Loucy (cell line): Measurements from ENCODE around the gene CDADC1.

ENCODE experiments used
- H2AFZ ChIP-seq: fragments of 200-600 bp; sonication (generic); 2 replicates; pipeline ENCODE4 v1.6.0; 2016; ENCODE audit warnings: antibody characterized with exemption, mild to moderate bottlenecking, low read length, moderate library complexity
- H3F3A ChIP-seq: fragments of 200-600 bp; 2 replicates; pipeline ENCODE4 v1.6.0; 2016; ENCODE audit warnings: antibody characterized with exemption, low read depth, mild to moderate bottlenecking
- H3K27me3 ChIP-seq: fragments of 200-600 bp; sonication (generic); 2 replicates; pipeline ENCODE4 v1.6.1; 2014; ENCODE audit warnings: low read length, mild to moderate bottlenecking; ENCODE audit not compliant: insufficient read depth, poor library complexity, severe bottlenecking
- H3K36me3 ChIP-seq: fragments of 200-600 bp; sonication (generic); 2 replicates; pipeline ENCODE4 v1.6.1; 2016; ENCODE audit warnings: low read length; ENCODE audit not compliant: insufficient read depth
- H3K4me1 ChIP-seq: fragments of 200-600 bp; sonication (generic); 2 replicates; pipeline ENCODE4 v1.5.1; 2014; ENCODE audit warnings: low read length, mild to moderate bottlenecking; ENCODE audit not compliant: insufficient read depth, poor library complexity, severe bottlenecking
- H3K4me2 ChIP-seq: fragments of 200-600 bp; sonication (generic); 2 replicates; pipeline ENCODE4 v1.6.0; 2014; ENCODE audit warnings: antibody characterized with exemption, low read length, low read depth, mild to moderate bottlenecking; ENCODE audit not compliant: poor library complexity, severe bottlenecking
- H3K4me3 ChIP-seq: fragments of 200-600 bp; sonication (generic); 2 replicates; pipeline ENCODE4 v1.5.1; 2014; ENCODE audit warnings: low read length, mild to moderate bottlenecking, mixed read lengths; ENCODE audit not compliant: poor library complexity, severe bottlenecking
- H3K79me2 ChIP-seq: fragments of 200-600 bp; sonication (generic); 2 replicates; pipeline ENCODE4 v1.6.1; 2014; ENCODE audit warnings: low read length; ENCODE audit not compliant: insufficient read depth
- H3K9ac ChIP-seq: fragments of 200-600 bp; sonication (generic); 2 replicates; pipeline ENCODE4 v1.6.0; 2014; ENCODE audit warnings: mild to moderate bottlenecking, low read depth, low read length, moderate library complexity; ENCODE audit not compliant: poor library complexity, severe bottlenecking
- H3K9me2 ChIP-seq: fragments of 200-600 bp; sonication (generic); replicated peaks from 2 replicates; pipeline ENCODE4 v1.6.1; 2016; ENCODE audit warnings: low read depth, low read length, mixed read lengths
- H3K9me3 ChIP-seq: fragments of 200-600 bp; sonication (generic); 2 replicates; pipeline ENCODE4 v1.6.1; 2014; ENCODE audit warnings: mild to moderate bottlenecking, antibody characterized with exemption, low read length, low read depth; ENCODE audit not compliant: insufficient read depth
- H4K20me1 ChIP-seq: fragments of 200-600 bp; sonication (generic); 2 replicates; pipeline ENCODE4 v1.6.0; 2014; ENCODE audit warnings: antibody characterized with exemption, low read length, mild to moderate bottlenecking; ENCODE audit not compliant: insufficient read depth, poor library complexity, severe bottlenecking
- EZH2phosphoT487 ChIP-seq: fragments of 200-600 bp; IDR thresholded peaks from 2 replicates; pipeline ENCODE4 v1.6.1; 2018; ENCODE audit warnings: antibody characterized with exemption, mild to moderate bottlenecking, moderate library complexity, borderline replicate concordance
- TF ChIP-seq, protein P1 (sequence below): fragments of 200-600 bp; sonication (generic); conservative IDR thresholded peaks from 2 replicates; pipeline ENCODE4 v1.5.1; 2014; ENCODE audit warnings: mild to moderate bottlenecking, antibody characterized with exemption, low read length

The CDADC1 gene

DNA sequence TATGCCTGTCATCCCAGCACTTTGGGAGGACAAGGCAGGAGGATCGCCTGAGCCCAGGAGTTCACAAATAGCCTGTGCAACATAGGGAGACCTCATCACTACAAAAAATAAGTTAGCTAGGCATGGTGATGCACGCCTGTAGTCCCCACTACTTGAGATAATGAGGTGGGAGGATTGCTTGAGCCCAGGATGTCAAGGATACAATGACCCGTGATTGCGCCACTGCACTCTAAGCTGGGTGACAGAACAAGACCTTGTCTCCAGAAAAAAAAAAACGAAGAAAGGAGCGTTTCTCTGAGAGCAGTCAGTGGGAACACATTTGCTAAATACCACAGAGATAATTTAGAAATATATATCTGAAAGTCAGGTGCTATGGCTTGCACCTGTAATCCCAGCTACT is 11.9 kb downstream of the CDADC1 start:
- Histone ChIP-seq H3K9me3 (no peaks in the 10 kb centered on the region), H3K9me2 (no peaks in the 10 kb centered on the region), H3K4me2 (no peak overlapping the region), H3K36me3 (peaks cover 54% of the 10 kb centered on the region), H3K79me2 (0 out of 2 replicates have a peak, but pooled peaks cover 6% of the 10 kb centered on the region), H4K20me1 (no peaks in the 10 kb centered on the region), H3F3A (no peaks in the 10 kb centered on the region), H3K9ac (no peak overlapping the region), H3K4me3 (no peak overlapping the region), H3K4me1 (peaks cover 29% of the 10 kb centered on the region), H3K27me3 (no peaks in the 10 kb centered on the region), H2AFZ (no peak overlapping the region)
- no peak for TF ChIP-seq EZH2phosphoT487
- TF ChIP-seq, protein P1, sequence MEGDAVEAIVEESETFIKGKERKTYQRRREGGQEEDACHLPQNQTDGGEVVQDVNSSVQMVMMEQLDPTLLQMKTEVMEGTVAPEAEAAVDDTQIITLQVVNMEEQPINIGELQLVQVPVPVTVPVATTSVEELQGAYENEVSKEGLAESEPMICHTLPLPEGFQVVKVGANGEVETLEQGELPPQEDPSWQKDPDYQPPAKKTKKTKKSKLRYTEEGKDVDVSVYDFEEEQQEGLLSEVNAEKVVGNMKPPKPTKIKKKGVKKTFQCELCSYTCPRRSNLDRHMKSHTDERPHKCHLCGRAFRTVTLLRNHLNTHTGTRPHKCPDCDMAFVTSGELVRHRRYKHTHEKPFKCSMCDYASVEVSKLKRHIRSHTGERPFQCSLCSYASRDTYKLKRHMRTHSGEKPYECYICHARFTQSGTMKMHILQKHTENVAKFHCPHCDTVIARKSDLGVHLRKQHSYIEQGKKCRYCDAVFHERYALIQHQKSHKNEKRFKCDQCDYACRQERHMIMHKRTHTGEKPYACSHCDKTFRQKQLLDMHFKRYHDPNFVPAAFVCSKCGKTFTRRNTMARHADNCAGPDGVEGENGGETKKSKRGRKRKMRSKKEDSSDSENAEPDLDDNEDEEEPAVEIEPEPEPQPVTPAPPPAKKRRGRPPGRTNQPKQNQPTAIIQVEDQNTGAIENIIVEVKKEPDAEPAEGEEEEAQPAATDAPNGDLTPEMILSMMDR: no peak

DNA sequence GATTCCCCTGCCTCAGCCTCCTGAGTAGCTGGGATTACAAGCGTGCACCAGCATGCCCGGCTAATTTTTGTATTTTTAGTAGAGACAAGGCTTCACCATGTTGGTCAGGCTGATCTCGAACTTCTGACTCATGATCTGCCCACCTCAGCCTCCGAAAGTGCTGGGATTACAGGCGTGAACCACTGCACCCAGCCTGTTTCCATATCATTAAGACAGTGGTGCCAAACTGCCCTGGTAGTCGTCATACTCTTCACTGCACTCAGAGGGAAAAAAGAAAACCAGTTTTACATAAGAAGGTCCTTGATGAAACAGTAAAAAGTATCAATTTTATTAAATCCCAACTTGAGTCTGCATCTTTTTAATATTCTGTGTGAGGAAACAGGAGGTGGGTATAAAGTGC is 14.9 kb downstream of the CDADC1 start:
- no peaks in the 10 kb centered on the region for H3K9me2 ChIP-seq
- H3K9ac ChIP-seq: no peak overlapping the region
- no peaks in the 10 kb centered on the region for H3K27me3 ChIP-seq
- no peaks in the 10 kb centered on the region for H3K9me3 ChIP-seq
- no peak overlapping the region for H3K4me2 ChIP-seq
- no peaks in the 10 kb centered on the region for H3F3A ChIP-seq
- no peak overlapping the region for H2AFZ ChIP-seq
- H3K4me1 ChIP-seq: peaks cover 5% of the 10 kb centered on the region
- H3K4me3 ChIP-seq: no peak overlapping the region
- no peaks in the 10 kb centered on the region for H3K79me2 ChIP-seq
- TF ChIP-seq, protein P1: no peak
- no peak for TF ChIP-seq EZH2phosphoT487
- no peaks in the 10 kb centered on the region for H4K20me1 ChIP-seq
- peaks cover 32% of the 10 kb centered on the region; the same call in 1 of the 2 replicates for H3K36me3 ChIP-seq

DNA sequence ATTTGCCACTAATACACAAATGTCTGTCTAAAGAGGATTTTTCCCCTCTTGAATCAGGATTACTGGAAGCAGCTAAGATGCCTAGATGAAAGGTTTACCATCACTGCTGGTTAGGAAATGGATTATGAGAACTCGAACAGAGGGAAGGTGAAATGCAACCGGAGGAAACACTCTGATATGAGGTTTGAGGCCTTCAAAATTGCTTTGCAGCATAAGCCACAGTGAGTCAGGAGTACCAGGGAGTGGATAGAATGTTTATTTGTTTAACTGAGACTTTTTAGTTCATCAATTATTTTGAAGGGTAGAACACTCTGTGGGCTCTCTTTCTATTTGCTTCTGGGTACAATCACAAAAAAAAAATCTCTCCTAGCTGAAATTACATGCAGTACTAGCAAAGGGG is 18.1 kb downstream of the CDADC1 start:
- H3K9me3 ChIP-seq: no peaks in the 10 kb centered on the region
- no peak overlapping the region for H3K9ac ChIP-seq
- H2AFZ ChIP-seq: no peak overlapping the region
- peaks cover 22% of the 10 kb centered on the region; the same call in 1 of the 2 replicates for H3K36me3 ChIP-seq
- TF ChIP-seq EZH2phosphoT487: no peak
- TF ChIP-seq, protein P1: no peak
- no peaks in the 10 kb centered on the region for H3K4me1 ChIP-seq
- no peaks in the 10 kb centered on the region for H3K9me2 ChIP-seq
- H3K4me2 ChIP-seq: no peak overlapping the region
- no peaks in the 10 kb centered on the region for H3K79me2 ChIP-seq
- no peaks in the 10 kb centered on the region for H3F3A ChIP-seq
- no peaks in the 10 kb centered on the region for H3K27me3 ChIP-seq
- no peak overlapping the region for H3K4me3 ChIP-seq
- no peaks in the 10 kb centered on the region for H4K20me1 ChIP-seq
